Fibroblast of lung (primary cell): ENCODE results near the gene CFAP45.

Experiments used
- EZH2 ChIP-seq: IDR thresholded peaks from 2 replicates; pipeline ENCODE4 v1.5.1; 2012; ENCODE audit warnings: low read length, control low read depth, mild to moderate bottlenecking; ENCODE audit errors: missing control alignments
- TF ChIP-seq, protein P1 (sequence below), 2 donors: IDR thresholded peaks in 1 of 2; conservative IDR thresholded peaks in 1 of 2; 1 replicate in 1 of 2; 2 replicates in 1 of 2; pipeline ENCODE4 v1.5.1; 2011 to 2012; ENCODE audit warnings: low read length in 2 of 2, control low read depth in 1 of 2, inconsistent platforms in 1 of 2, low read depth in 1 of 2, mild to moderate bottlenecking in 1 of 2

GRCh38 chr1:159881622-159882526, 18.1 kb downstream of the CFAP45 start:
- TF ChIP-seq, protein P1, sequence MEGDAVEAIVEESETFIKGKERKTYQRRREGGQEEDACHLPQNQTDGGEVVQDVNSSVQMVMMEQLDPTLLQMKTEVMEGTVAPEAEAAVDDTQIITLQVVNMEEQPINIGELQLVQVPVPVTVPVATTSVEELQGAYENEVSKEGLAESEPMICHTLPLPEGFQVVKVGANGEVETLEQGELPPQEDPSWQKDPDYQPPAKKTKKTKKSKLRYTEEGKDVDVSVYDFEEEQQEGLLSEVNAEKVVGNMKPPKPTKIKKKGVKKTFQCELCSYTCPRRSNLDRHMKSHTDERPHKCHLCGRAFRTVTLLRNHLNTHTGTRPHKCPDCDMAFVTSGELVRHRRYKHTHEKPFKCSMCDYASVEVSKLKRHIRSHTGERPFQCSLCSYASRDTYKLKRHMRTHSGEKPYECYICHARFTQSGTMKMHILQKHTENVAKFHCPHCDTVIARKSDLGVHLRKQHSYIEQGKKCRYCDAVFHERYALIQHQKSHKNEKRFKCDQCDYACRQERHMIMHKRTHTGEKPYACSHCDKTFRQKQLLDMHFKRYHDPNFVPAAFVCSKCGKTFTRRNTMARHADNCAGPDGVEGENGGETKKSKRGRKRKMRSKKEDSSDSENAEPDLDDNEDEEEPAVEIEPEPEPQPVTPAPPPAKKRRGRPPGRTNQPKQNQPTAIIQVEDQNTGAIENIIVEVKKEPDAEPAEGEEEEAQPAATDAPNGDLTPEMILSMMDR (conservative IDR thresholded peaks at IDR 0.05 in 1 of 2, IDR thresholded peaks at IDR 0.05 in 1 of 2; ENCODE audit: low read depth in 1 of 2, low read length in 2 of 2), result no peak
- no peak for TF ChIP-seq EZH2
